Measurements from ENCODE around the gene PIK3C3. TPM values are rescaled to one million over a fixed set of nuclear protein-coding genes. Genes with fewer than 3 reads are reported as not detected.

Gene PIK3C3
- total RNA-seq, 6 donors from 2014 or later = 26.5 to 78.6 (median 44.9) TPM

GRCh38 chr18:42131930-42132244 is 176.9 kb downstream of the PIK3C3 start:
- H3K4me3 ChIP-seq = no peak overlapping the region
- no peaks in the 10 kb centered on the region for H3K9me3 ChIP-seq
- 65 to 83% methylated on average over 2 of the region's 2 CpGs for WGBS, 2 donors
- TF ChIP-seq POLR2AphosphoS5 (IDR thresholded peaks at IDR 0.05) = no peak
- no peak for TF ChIP-seq POLR2A (IDR thresholded peaks at IDR 0.05)
- TF ChIP-seq EP300 (IDR thresholded peaks at IDR 0.05) = no peak
- TF ChIP-seq CTCF (IDR thresholded peaks at IDR 0.05) = no peak
- DNase-seq (no peak), ATAC-seq (ENCODE audit: low FRiP score in 2 of 2) (no peak)
- H3K4me1 ChIP-seq = no peaks in the 10 kb centered on the region
- no peaks in the 10 kb centered on the region for H3K36me3 ChIP-seq
- no peak overlapping the region for H3K27ac ChIP-seq
- no peaks in the 10 kb centered on the region for H3K27me3 ChIP-seq

Measured in upper lobe of left lung (tissue), 6 donors.